Measurements from ENCODE around the gene CITED1. TPM values are rescaled to one million over a fixed set of nuclear protein-coding genes. Genes with fewer than 3 reads are reported as not detected.

CITED1 gene
- total and polyA plus RNA-seq, 4 donors = 0.34 to 1.8 (median 0.47) TPM; not detected in 1

DNA sequence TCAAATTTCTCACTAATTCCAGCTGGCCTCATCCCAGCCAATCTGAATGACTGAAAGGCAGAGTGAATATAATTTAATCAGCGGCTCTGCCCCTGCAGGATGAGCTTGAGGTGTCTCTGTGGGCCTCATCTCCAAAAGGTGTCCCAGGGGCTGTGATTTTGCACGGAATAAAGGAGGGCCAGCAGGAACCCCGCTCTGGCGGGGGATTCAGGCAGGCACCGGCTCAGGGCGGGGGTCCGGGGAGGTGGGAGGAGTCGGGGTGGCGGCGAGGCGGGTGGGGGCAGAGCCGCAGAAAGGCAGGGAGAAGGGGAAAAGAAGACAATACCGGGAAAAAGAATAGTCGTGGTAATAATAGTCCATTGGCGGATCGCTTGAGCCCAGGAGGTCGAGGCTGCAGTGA, 50.9 kb downstream of the CITED1 start:
- no peaks in the 10 kb centered on the region for H3K36me3 ChIP-seq (ENCODE audit: control insufficient read depth in 4 of 4, insufficient read depth in 4 of 4, low read length in 4 of 4)
- no peaks in the 10 kb centered on the region for H3K9me3 ChIP-seq (ENCODE audit: control insufficient read depth in 4 of 4, insufficient read depth in 3 of 4, low read length in 3 of 4)
- no peak overlapping the region for H3K9ac ChIP-seq (ENCODE audit: insufficient read depth in 1 of 2, low read length in 2 of 2)
- DNase-seq (no peak), ATAC-seq (ENCODE audit: insufficient read depth, low FRiP score) (no peak)
- H3K27ac ChIP-seq (ENCODE audit: low read depth in 1 of 2, low read length in 1 of 2) = no peak overlapping the region
- WGBS, 2 donors = 16 to 28% methylated on average over 17 of the region's 17 CpGs
- TF ChIP-seq, protein P1, sequence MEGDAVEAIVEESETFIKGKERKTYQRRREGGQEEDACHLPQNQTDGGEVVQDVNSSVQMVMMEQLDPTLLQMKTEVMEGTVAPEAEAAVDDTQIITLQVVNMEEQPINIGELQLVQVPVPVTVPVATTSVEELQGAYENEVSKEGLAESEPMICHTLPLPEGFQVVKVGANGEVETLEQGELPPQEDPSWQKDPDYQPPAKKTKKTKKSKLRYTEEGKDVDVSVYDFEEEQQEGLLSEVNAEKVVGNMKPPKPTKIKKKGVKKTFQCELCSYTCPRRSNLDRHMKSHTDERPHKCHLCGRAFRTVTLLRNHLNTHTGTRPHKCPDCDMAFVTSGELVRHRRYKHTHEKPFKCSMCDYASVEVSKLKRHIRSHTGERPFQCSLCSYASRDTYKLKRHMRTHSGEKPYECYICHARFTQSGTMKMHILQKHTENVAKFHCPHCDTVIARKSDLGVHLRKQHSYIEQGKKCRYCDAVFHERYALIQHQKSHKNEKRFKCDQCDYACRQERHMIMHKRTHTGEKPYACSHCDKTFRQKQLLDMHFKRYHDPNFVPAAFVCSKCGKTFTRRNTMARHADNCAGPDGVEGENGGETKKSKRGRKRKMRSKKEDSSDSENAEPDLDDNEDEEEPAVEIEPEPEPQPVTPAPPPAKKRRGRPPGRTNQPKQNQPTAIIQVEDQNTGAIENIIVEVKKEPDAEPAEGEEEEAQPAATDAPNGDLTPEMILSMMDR (IDR thresholded peaks at IDR 0.05; ENCODE audit: control extremely low read depth, extremely low read depth) = no peak
- H3K4me1 ChIP-seq (ENCODE audit: control insufficient read depth in 5 of 5, insufficient read depth in 5 of 5, low read length in 5 of 5) = no peaks in the 10 kb centered on the region
- peaks cover 2 to 41% (median 24%) of the 10 kb centered on the region in 3 donors for H3K27me3 ChIP-seq (ENCODE audit: control insufficient read depth in 3 of 3, insufficient read depth in 3 of 3, low read length in 2 of 3)
- H3K4me3 ChIP-seq = no peak overlapping the region

- Histone ChIP-seq H3K9ac (ENCODE audit: insufficient read depth in 1 of 2, low read length in 2 of 2) (no peak overlapping the region), H3K4me1 (ENCODE audit: control insufficient read depth in 5 of 5, insufficient read depth in 5 of 5, low read length in 5 of 5) (no peaks in the 10 kb centered on the region), H3K9me3 (ENCODE audit: control insufficient read depth in 4 of 4, insufficient read depth in 3 of 4, low read length in 3 of 4) (peaks cover 0 to 6% (median 0%) of the 10 kb centered on the region in 4 donors), H3K4me3 (no peak overlapping the region), H3K27me3 (ENCODE audit: control insufficient read depth in 3 of 3, insufficient read depth in 3 of 3, low read length in 2 of 3) (peaks cover 2 to 41% (median 29%) of the 10 kb centered on the region in 3 donors), H3K36me3 (ENCODE audit: control insufficient read depth in 4 of 4, insufficient read depth in 4 of 4, low read length in 4 of 4) (no peaks in the 10 kb centered on the region), H3K27ac (ENCODE audit: low read depth in 1 of 2, low read length in 1 of 2) (no peak overlapping the region)
- no peak for DNase-seq
- TF ChIP-seq, protein P1 (IDR thresholded peaks at IDR 0.05; ENCODE audit: control extremely low read depth, extremely low read depth) = no peak
- ATAC-seq (ENCODE audit: insufficient read depth, low FRiP score) = no peak
Observed at GRCh38 chrX:72253686-72254085, 52.0 kb downstream of the CITED1 start.

Small RNA genes within 50 kb of the gene (small RNA-seq; reads per million reads assigned to genes)
- gene RF00019 (ENCODE audit: low replicate concordance) = not detected

Other genes with a start within 250 kb of the CITED1 start
- 1 to 10 TPM; 7.3 to 8.3 TPM for gene RTL5, start 174.0 kb downstream of the CITED1 start, total RNA-seq
- gene RTL5, start 174.0 kb downstream of the CITED1 start, polyA plus RNA-seq = 1 to 10 TPM; 2.8 to 3.8 TPM
- gene PIN4, start 124.2 kb downstream of the CITED1 start, total RNA-seq = 1 to 10 TPM; 6.7 to 9.4 TPM
- 10 to 100 TPM; 12.9 to 24.5 TPM for gene PIN4, start 124.2 kb downstream of the CITED1 start, polyA plus RNA-seq
- under 1 TPM; 0.31 to 0.71 TPM for gene ERCC6L, start 66.9 kb downstream of the CITED1 start, total RNA-seq
- gene ERCC6L, start 66.9 kb downstream of the CITED1 start, polyA plus RNA-seq = under 1 TPM; 0.16 to 0.30 TPM
- gene RPS4X, start 28.7 kb downstream of the CITED1 start, total RNA-seq = 1,000 to 10,000 TPM in 1 of 2 donors, 100 to 1,000 TPM in 1; 748 to 1,047 TPM
- gene RPS4X, start 28.7 kb downstream of the CITED1 start, polyA plus RNA-seq = 1,000 to 10,000 TPM in 1 of 2 donors, 100 to 1,000 TPM in 1; 753 to 1,713 TPM